ENCODE results near the gene SSC4D.

GRCh38 chr7:76407718-76408117 lies 1.8 kb downstream of the SSC4D start:
- no peak for TF ChIP-seq TAF1 (IDR thresholded peaks at IDR 0.05; ENCODE audit: low read depth)
- TF ChIP-seq, protein P1, sequence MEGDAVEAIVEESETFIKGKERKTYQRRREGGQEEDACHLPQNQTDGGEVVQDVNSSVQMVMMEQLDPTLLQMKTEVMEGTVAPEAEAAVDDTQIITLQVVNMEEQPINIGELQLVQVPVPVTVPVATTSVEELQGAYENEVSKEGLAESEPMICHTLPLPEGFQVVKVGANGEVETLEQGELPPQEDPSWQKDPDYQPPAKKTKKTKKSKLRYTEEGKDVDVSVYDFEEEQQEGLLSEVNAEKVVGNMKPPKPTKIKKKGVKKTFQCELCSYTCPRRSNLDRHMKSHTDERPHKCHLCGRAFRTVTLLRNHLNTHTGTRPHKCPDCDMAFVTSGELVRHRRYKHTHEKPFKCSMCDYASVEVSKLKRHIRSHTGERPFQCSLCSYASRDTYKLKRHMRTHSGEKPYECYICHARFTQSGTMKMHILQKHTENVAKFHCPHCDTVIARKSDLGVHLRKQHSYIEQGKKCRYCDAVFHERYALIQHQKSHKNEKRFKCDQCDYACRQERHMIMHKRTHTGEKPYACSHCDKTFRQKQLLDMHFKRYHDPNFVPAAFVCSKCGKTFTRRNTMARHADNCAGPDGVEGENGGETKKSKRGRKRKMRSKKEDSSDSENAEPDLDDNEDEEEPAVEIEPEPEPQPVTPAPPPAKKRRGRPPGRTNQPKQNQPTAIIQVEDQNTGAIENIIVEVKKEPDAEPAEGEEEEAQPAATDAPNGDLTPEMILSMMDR (IDR thresholded peaks at IDR 0.05; ENCODE audit: poor library complexity, severe bottlenecking): no peak
- TF ChIP-seq EP300 (conservative IDR thresholded peaks at IDR 0.05; ENCODE audit: poor library complexity, severe bottlenecking): no peak
- no peak for TF ChIP-seq EZH2 (IDR thresholded peaks at IDR 0.05; ENCODE audit: borderline replicate concordance, insufficient read depth, low read length, poor library complexity, severe bottlenecking)
- TF ChIP-seq RAD21 (conservative IDR thresholded peaks at IDR 0.05): no peak
- TF ChIP-seq, protein P2, sequence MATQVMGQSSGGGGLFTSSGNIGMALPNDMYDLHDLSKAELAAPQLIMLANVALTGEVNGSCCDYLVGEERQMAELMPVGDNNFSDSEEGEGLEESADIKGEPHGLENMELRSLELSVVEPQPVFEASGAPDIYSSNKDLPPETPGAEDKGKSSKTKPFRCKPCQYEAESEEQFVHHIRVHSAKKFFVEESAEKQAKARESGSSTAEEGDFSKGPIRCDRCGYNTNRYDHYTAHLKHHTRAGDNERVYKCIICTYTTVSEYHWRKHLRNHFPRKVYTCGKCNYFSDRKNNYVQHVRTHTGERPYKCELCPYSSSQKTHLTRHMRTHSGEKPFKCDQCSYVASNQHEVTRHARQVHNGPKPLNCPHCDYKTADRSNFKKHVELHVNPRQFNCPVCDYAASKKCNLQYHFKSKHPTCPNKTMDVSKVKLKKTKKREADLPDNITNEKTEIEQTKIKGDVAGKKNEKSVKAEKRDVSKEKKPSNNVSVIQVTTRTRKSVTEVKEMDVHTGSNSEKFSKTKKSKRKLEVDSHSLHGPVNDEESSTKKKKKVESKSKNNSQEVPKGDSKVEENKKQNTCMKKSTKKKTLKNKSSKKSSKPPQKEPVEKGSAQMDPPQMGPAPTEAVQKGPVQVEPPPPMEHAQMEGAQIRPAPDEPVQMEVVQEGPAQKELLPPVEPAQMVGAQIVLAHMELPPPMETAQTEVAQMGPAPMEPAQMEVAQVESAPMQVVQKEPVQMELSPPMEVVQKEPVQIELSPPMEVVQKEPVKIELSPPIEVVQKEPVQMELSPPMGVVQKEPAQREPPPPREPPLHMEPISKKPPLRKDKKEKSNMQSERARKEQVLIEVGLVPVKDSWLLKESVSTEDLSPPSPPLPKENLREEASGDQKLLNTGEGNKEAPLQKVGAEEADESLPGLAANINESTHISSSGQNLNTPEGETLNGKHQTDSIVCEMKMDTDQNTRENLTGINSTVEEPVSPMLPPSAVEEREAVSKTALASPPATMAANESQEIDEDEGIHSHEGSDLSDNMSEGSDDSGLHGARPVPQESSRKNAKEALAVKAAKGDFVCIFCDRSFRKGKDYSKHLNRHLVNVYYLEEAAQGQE (IDR thresholded peaks at IDR 0.05; ENCODE audit: borderline replicate concordance): no peak
- TF ChIP-seq POLR2AphosphoS5 (IDR thresholded peaks at IDR 0.05): no peak
- TF ChIP-seq SMC3 (conservative IDR thresholded peaks at IDR 0.05; ENCODE audit: poor library complexity): no peak
- TF ChIP-seq MXI1 (conservative IDR thresholded peaks at IDR 0.05; ENCODE audit: poor library complexity, severe bottlenecking): no peak
